Uterus (tissue), 4 donors: Measurements from ENCODE around the gene SLC25A21. TPM values are rescaled to one million over a fixed set of nuclear protein-coding genes. Genes with fewer than 3 reads are reported as not detected.

Source experiments
- DNase-seq, 2 donors: peaks; one replicate each; pipeline ENCODE4 v3.0.0-alpha.2; 2019 to 2020
- H3K27ac ChIP-seq, 2 donors: fragments of 200-600 bp; sonication (generic); 1 replicate in 1 of 2; 2 replicates in 1 of 2; pipeline ENCODE4 v1.5.1; 2016 to 2018
- H3K27me3 ChIP-seq, 2 donors: fragments of 200-600 bp; sonication (generic); one replicate each; pipeline ENCODE4 v1.5.1; 2018 to 2019; ENCODE audit warnings: control low read depth in 1 of 2
- H3K36me3 ChIP-seq, 2 donors: fragments of 200-600 bp; sonication (generic); one replicate each; pipeline ENCODE4 v1.5.1; 2019; ENCODE audit warnings: control low read depth in 1 of 2
- H3K4me1 ChIP-seq, 2 donors: fragments of 200-600 bp; sonication (generic); one replicate each; pipeline ENCODE4 v1.5.1; 2018 to 2019; ENCODE audit warnings: control low read depth in 1 of 2
- H3K4me3 ChIP-seq, 2 donors: fragments of 200-600 bp; sonication (generic); 1 replicate in 1 of 2; 2 replicates in 1 of 2; pipeline ENCODE4 v1.5.1; 2018 to 2019; ENCODE audit warnings: mild to moderate bottlenecking in 1 of 2
- H3K9me3 ChIP-seq, 2 donors: fragments of 200-600 bp; sonication (generic); one replicate each; pipeline ENCODE4 v1.5.1; 2019; ENCODE audit warnings: control low read depth in 1 of 2
- POLR2A ChIP-seq, 2 donors: fragments of 450-650 bp; IDR thresholded peaks; one replicate each; pipeline ENCODE4 v1.6.1; 2016; ENCODE audit warnings: antibody characterized with exemption in 2 of 2, mild to moderate bottlenecking in 1 of 2, moderate library complexity in 1 of 2
- intact Hi-C: fragments of 100-400 bp; cut with DNase I; formaldehyde crosslinking; loops from one replicate; pipeline ENCODE4 v1.15.1; 2023; ENCODE audit warnings: low total_unique reads
- total RNA-seq, 4 donors: library from RNA; depleted of rRNA in 3 of 4; stranded (reverse); fragments of >200 nt in 3 of 4; gene quantifications; one replicate each; pipeline versions ENCODE4 v1.1.0 to v1.2.4, GENCODE V29; 2014 to 2023
- TF ChIP-seq, protein P1 (sequence below), 4 experiments: fragments of 200-600 bp in 2 of 4; fragments of 450-650 bp in 2 of 4; sonication (generic) in 2 of 4; IDR thresholded peaks; one replicate each; pipeline ENCODE4 v1.5.1; 2016 to 2019; ENCODE audit warnings: antibody characterized with exemption in 4 of 4, mild to moderate bottlenecking in 2 of 4, moderate library complexity in 1 of 4
- donor health status: DM: yes; HTN: yes; CAD: no.

SLC25A21 gene
- total RNA-seq, 4 donors from 2014 or later: under 0.01 to 3.0 (median 2.0) TPM; not detected in 1

DNA sequence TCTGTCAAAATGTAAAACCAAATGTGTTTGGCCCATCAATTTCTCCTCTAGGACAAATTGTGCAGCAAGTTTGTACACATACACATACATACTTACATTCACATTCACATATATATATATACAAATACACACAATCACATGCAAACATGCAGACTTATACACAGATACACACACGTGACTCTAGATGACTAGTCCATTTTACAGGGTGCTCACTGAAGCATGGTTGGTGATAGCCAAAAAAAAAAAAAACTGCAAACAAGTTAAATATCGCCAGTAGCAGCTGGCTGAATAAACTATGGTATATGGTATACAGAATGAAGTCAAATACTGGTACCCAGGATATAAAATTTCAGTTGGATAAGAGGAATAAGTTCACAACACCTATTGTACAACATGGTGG, 77.9 kb downstream of the SLC25A21 start:
- Histone ChIP-seq H3K4me3 (no peak overlapping the region), H3K4me1 (no peaks in the 10 kb centered on the region), H3K36me3 (no peaks in the 10 kb centered on the region), H3K27ac (no peak overlapping the region), H3K27me3 (no peaks in the 10 kb centered on the region), H3K9me3 (no peaks in the 10 kb centered on the region)
- no peak for TF ChIP-seq POLR2A (IDR thresholded peaks at IDR 0.05)
- TF ChIP-seq, protein P1, sequence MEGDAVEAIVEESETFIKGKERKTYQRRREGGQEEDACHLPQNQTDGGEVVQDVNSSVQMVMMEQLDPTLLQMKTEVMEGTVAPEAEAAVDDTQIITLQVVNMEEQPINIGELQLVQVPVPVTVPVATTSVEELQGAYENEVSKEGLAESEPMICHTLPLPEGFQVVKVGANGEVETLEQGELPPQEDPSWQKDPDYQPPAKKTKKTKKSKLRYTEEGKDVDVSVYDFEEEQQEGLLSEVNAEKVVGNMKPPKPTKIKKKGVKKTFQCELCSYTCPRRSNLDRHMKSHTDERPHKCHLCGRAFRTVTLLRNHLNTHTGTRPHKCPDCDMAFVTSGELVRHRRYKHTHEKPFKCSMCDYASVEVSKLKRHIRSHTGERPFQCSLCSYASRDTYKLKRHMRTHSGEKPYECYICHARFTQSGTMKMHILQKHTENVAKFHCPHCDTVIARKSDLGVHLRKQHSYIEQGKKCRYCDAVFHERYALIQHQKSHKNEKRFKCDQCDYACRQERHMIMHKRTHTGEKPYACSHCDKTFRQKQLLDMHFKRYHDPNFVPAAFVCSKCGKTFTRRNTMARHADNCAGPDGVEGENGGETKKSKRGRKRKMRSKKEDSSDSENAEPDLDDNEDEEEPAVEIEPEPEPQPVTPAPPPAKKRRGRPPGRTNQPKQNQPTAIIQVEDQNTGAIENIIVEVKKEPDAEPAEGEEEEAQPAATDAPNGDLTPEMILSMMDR (IDR thresholded peaks at IDR 0.05): no peak
- no peak for DNase-seq
- intact Hi-C loops: no loop called here

DNA sequence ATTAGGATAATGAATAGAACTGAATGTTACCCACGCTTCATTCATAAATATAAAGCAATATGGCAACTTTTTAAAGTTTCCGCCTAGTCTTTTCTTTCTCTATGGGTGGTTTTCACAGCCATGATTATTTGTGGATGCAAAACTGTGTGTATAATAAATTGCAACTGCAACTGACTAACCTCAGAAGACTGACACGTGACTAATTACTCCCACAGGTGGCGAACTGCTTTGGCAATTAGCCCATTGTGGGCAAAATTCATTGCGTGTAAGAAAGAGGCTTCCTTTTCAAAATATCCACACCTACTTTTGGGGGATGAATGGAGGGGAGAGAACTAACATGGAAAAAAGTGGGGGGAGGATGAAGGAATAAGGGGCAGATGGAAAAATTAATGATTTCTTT, 79.0 kb downstream of the SLC25A21 start:
- no peaks in the 10 kb centered on the region for H3K4me1 ChIP-seq
- H3K9me3 ChIP-seq: no peaks in the 10 kb centered on the region
- H3K36me3 ChIP-seq: no peaks in the 10 kb centered on the region
- no peak for DNase-seq
- no peak overlapping the region for H3K27ac ChIP-seq
- no peak overlapping the region for H3K4me3 ChIP-seq
- no peaks in the 10 kb centered on the region for H3K27me3 ChIP-seq
- TF ChIP-seq POLR2A (IDR thresholded peaks at IDR 0.05): no peak
- TF ChIP-seq, protein P1 (IDR thresholded peaks at IDR 0.05): no peak
- intact Hi-C loops: no loop called here

DNA sequence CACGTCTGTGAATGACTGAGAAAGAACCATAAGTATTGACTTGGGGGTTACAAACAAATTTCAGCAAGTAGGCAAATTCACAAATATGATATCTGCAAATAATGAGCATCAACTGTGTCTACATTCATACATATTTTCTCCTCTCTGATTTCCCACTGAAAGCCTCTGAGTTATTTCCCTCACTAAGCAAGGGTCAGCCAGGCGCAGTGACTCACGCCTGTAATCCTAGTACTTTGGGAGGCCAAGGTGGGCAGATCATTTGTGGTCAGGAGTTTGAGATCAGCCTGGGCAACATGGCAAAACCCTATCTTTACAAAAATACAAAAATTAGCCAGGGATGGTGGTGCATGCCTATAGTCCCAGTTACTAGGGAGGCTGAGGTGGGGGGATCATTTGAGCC, 80.8 kb downstream of the SLC25A21 start:
- Histone ChIP-seq H3K27ac (no peak overlapping the region), H3K27me3 (no peaks in the 10 kb centered on the region), H3K36me3 (no peaks in the 10 kb centered on the region), H3K4me1 (no peaks in the 10 kb centered on the region), H3K9me3 (no peaks in the 10 kb centered on the region), H3K4me3 (no peak overlapping the region)
- no peak for TF ChIP-seq POLR2A (IDR thresholded peaks at IDR 0.05)
- TF ChIP-seq, protein P1 (IDR thresholded peaks at IDR 0.05): no peak
- intact Hi-C loops: no loop called here
- DNase-seq: no peak

DNA sequence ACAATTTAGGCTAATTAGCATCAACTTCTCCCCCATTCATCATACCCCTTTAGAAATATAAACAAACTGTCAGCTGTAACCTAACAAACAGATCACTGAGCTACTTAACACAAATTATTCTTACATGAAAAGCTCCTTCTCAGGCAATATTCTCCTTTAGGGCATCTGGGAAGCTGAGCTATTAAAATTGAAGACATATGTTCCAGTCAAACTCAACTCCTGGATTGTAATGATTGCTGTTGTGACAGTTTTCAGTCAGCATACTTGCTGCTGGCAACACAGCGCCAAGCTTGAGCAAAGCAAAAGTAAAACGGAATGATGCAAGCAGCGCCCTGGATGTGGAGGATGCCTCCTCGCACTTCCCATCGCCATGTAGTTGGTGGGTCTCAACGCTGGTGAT, 82.4 kb downstream of the SLC25A21 start:
- Histone ChIP-seq H3K36me3 (no peaks in the 10 kb centered on the region), H3K27me3 (no peaks in the 10 kb centered on the region), H3K4me3 (no peak overlapping the region), H3K9me3 (no peaks in the 10 kb centered on the region), H3K4me1 (no peaks in the 10 kb centered on the region), H3K27ac (no peak overlapping the region)
- no peak for TF ChIP-seq POLR2A (IDR thresholded peaks at IDR 0.05)
- intact Hi-C loops: no loop called here
- DNase-seq: no peak

DNA sequence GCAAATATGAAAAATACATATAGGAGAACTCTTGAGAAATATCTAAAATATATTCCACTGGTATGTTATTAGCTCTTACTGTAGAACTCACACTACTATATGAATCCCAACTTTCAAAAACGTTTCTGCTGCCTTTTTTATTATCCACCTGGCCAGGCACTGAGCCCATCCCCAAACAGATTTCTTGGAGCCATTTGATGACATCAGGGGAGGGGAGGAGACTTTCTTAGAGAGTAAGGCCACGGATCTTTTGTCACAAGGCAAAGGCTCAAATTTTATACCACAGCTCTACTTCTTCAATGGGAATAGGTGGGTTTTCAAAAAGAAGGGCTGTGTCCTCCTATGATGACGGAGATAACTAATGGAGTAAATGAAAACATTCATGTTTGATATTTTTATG, 83.0 kb downstream of the SLC25A21 start:
- TF ChIP-seq, protein P1 (IDR thresholded peaks at IDR 0.05): no peak
- no peak for TF ChIP-seq POLR2A (IDR thresholded peaks at IDR 0.05)
- Histone ChIP-seq H3K27me3 (no peaks in the 10 kb centered on the region), H3K36me3 (no peaks in the 10 kb centered on the region), H3K9me3 (no peaks in the 10 kb centered on the region), H3K4me3 (no peak overlapping the region), H3K4me1 (no peaks in the 10 kb centered on the region), H3K27ac (no peak overlapping the region)
- DNase-seq: no peak
- intact Hi-C loops: no loop called here
